WTC11 (cell line): Measurements from ENCODE around the gene CNDP2. TPM values are rescaled to one million over a fixed set of nuclear protein-coding genes. Genes with fewer than 3 reads are reported as not detected.
"Not testable (repeated sequence)": the region's sequence is repeated elsewhere in the genome, so short reads cannot be mapped to it uniquely, and the experiment has no call there.

Experiments
- ATAC-seq: fragments of 200-7000 bp; cut with Tn5 transposase; 2 replicates; pipeline ENCODE4 v1.10.0; 2021; ENCODE audit warnings: mild to moderate bottlenecking, moderate library complexity
- CTCF ChIA-PET: fragments of 300-600 bp; sonication (Branson Sonifier 250); formaldehyde crosslinking; loops from one replicate; lab custom pipeline; 2021; ENCODE audit warnings: antibody characterized with exemption; lab: Charles Lee
- POLR2A ChIA-PET: fragments of 350-600 bp; sonication (Branson Sonifier 250); formaldehyde crosslinking; loops from one replicate; lab custom pipeline; 2021; ENCODE audit warnings: antibody characterized with exemption; lab: Charles Lee
- DNase-seq: peaks from one replicate; pipeline ENCODE4 v3.0.0; 2021; ENCODE audit warnings: low spot score
- H3K27ac Mint-ChIP-seq: 2 replicates; pipeline ENCODE4 v1.8.0; 2021; ENCODE audit warnings: mixed read lengths
- H3K27me3 Mint-ChIP-seq: 2 replicates; pipeline ENCODE4 v1.8.0; 2021; ENCODE audit warnings: low read depth, mild to moderate bottlenecking, moderate library complexity, mixed read lengths
- H3K36me3 Mint-ChIP-seq: 2 replicates; pipeline ENCODE4 v1.8.0; 2021; ENCODE audit warnings: mixed read lengths
- H3K4me1 Mint-ChIP-seq: 2 replicates; pipeline ENCODE4 v1.8.0; 2022; ENCODE audit warnings: mixed read lengths
- H3K4me3 Mint-ChIP-seq: 2 replicates; pipeline ENCODE4 v1.8.0; 2021; ENCODE audit warnings: mild to moderate bottlenecking, moderate library complexity, mixed read lengths
- H3K9me3 Mint-ChIP-seq: 2 replicates; pipeline ENCODE4 v1.8.0; 2021; ENCODE audit warnings: mixed read lengths
- AFF4 ChIP-seq: sonication (generic); formaldehyde crosslinking; IDR thresholded peaks from 2 replicates; pipeline ENCODE4 v1.8.1; 2023; ENCODE audit warnings: mild to moderate bottlenecking, missing genetic modification reagents, borderline replicate concordance
- FOXJ3 ChIP-seq: sonication (generic); formaldehyde crosslinking; IDR thresholded peaks from 2 replicates; pipeline ENCODE4 v1.9.0; 2021; ENCODE audit warnings: missing genetic modification reagents, mild to moderate bottlenecking, borderline replicate concordance
- GTF2I ChIP-seq: fragments of 250-450 bp; sonication (Bioruptor Pico); conservative IDR thresholded peaks from 2 replicates; pipeline ENCODE4 v1.4.0; 2021; ENCODE audit warnings: mild to moderate bottlenecking
- HMGA2 ChIP-seq: fragments of 250-450 bp; sonication (Bioruptor Pico); IDR thresholded peaks from 2 replicates; pipeline ENCODE4 v1.4.0; 2021; ENCODE audit warnings: mild to moderate bottlenecking, moderate library complexity
- MXD4 ChIP-seq: fragments of 250-450 bp; sonication (Bioruptor Pico); IDR thresholded peaks from 2 replicates; pipeline ENCODE4 v1.8.0; 2021; ENCODE audit warnings: mild to moderate bottlenecking, moderate library complexity, borderline replicate concordance
- SMAD4 ChIP-seq: sonication (generic); formaldehyde crosslinking; IDR thresholded peaks from 2 replicates; pipeline ENCODE4 v1.8.0; 2022; ENCODE audit warnings: mild to moderate bottlenecking, missing genetic modification reagents
- ZBTB43 ChIP-seq: sonication (generic); formaldehyde crosslinking; IDR thresholded peaks from 2 replicates; pipeline ENCODE4 v1.8.1; 2023; ENCODE audit warnings: mild to moderate bottlenecking, missing genetic modification reagents
- ZMAT4 ChIP-seq: fragments of 250-450 bp; sonication (Bioruptor Pico); IDR thresholded peaks from 2 replicates; pipeline ENCODE4 v1.9.0; 2021; ENCODE audit warnings: mild to moderate bottlenecking
- ZNF416 ChIP-seq: fragments of 250-450 bp; sonication (Bioruptor Pico); IDR thresholded peaks from 2 replicates; pipeline ENCODE4 v1.9.0; 2021; ENCODE audit warnings: mild to moderate bottlenecking, inconsistent platforms
- ZNF423 ChIP-seq: fragments of 250-450 bp; sonication (Bioruptor Pico); IDR thresholded peaks from 2 replicates; pipeline ENCODE4 v2.1.2; 2022; ENCODE audit warnings: mild to moderate bottlenecking, moderate library complexity
- ZNF512 ChIP-seq: sonication (generic); formaldehyde crosslinking; IDR thresholded peaks from 2 replicates; pipeline ENCODE4 v1.8.1; 2022; ENCODE audit warnings: missing genetic modification reagents, borderline replicate concordance
- total RNA-seq: library from RNA; stranded (reverse); gene quantifications from 3 replicates; pipeline ENCODE4 v1.2.3, GENCODE V29; 2021
- TF ChIP-seq, protein P1 (sequence below): fragments of 250-450 bp; sonication (Bioruptor Pico); IDR thresholded peaks from 2 replicates; pipeline ENCODE4 v1.8.0; 2021; ENCODE audit warnings: mild to moderate bottlenecking
- TF ChIP-seq, protein P2 (sequence below): sonication (generic); formaldehyde crosslinking; IDR thresholded peaks from 2 replicates; pipeline ENCODE4 v1.8.0; 2023; ENCODE audit warnings: missing genetic modification reagents, mild to moderate bottlenecking, borderline replicate concordance

CNDP2 gene
- total RNA-seq, 1 experiment from 2014 or later, result 248 TPM

GRCh38 chr18:74562131-74562730 lies 66.1 kb downstream of the CNDP2 start (continued):
- no peak for TF ChIP-seq MXD4 (CRISPR knock-in tag)
- TF ChIP-seq, protein P1, sequence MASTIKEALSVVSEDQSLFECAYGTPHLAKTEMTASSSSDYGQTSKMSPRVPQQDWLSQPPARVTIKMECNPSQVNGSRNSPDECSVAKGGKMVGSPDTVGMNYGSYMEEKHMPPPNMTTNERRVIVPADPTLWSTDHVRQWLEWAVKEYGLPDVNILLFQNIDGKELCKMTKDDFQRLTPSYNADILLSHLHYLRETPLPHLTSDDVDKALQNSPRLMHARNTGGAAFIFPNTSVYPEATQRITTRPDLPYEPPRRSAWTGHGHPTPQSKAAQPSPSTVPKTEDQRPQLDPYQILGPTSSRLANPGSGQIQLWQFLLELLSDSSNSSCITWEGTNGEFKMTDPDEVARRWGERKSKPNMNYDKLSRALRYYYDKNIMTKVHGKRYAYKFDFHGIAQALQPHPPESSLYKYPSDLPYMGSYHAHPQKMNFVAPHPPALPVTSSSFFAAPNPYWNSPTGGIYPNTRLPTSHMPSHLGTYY (CRISPR knock-in tag), result no peak
- no peak for TF ChIP-seq ZBTB43 (CRISPR knock-in tag)
- TF ChIP-seq AFF4 (CRISPR knock-in tag), result no peak
- TF ChIP-seq ZNF512 (CRISPR knock-in tag), result no peak
- TF ChIP-seq, all 79 proteins: peak for 0

DNA sequence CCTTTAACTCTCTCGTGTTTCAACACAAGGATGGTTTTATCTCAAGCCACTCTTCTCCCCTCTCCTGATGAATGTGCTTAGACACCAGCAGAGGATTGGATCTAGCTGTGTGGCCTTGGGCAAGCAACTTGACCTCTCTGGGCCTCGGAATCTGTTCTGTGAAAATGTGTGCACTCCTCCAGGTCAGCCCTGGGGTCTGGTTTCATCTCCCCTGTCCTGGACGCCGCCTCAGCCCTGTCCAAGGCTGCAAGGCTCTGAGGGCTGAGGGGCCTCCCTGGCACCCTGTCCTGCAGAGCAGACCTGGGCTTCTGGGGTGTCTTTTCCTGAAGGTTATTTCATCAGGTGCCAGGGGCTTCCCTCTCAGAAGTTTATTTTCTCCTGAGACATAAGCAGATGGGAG lies 66.6 kb downstream of the CNDP2 start:
- peaks cover 7% of the 10 kb centered on the region for H3K27me3 Mint-ChIP-seq
- H3K27ac Mint-ChIP-seq, result no peak overlapping the region
- DNase-seq (no peak), ATAC-seq (no peak)
- TF ChIP-seq HMGA2 (no peak), ZMAT4 (CRISPR knock-in tag) (no peak), GTF2I (CRISPR knock-in tag) (no peak), ZBTB43 (CRISPR knock-in tag) (no peak)
- ChIA-PET POLR2A (no interaction called here), CTCF (interaction anchor here (1.2 kb wide), 1 partner anchor 11 kb away, joined by 5 read pairs; no protein-coding TSS in a partner anchor)
- H3K4me3 Mint-ChIP-seq, result no peak overlapping the region
- peaks cover 24% of the 10 kb centered on the region for H3K36me3 Mint-ChIP-seq
- peaks cover 34% of the 10 kb centered on the region for H3K9me3 Mint-ChIP-seq
- no peaks in the 10 kb centered on the region for H3K4me1 Mint-ChIP-seq

DNA sequence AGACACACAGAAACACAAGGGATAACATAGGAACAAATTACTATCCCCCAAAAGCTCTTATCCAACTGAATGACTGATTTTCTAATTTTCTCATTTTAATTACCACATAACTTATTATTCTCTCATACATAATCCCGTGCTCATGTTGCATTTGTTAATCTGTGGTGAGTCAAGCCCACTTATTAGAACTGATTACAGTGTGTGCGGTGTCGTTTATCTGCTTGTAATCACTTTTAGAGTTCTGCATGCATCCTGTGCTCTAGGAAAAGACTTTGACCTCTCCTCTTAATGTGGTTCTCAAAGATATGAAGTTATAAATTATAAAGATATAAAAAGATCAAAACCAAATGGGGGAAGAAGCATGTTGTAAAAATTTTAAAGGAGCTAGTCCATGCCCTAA lies 67.8 kb downstream of the CNDP2 start:
- no peak for ATAC-seq
- H3K4me3 Mint-ChIP-seq, result no peak overlapping the region
- peaks cover 29% of the 10 kb centered on the region for H3K36me3 Mint-ChIP-seq
- ChIA-PET POLR2A (no interaction called here), CTCF (no interaction called here)
- H3K9me3 Mint-ChIP-seq, result peaks cover 46% of the 10 kb centered on the region
- H3K4me1 Mint-ChIP-seq, result no peaks in the 10 kb centered on the region
- no peak overlapping the region for H3K27ac Mint-ChIP-seq
- no peak for TF ChIP-seq ZNF423
- TF ChIP-seq FOXJ3 (CRISPR knock-in tag), result no peak
- TF ChIP-seq, protein P2, sequence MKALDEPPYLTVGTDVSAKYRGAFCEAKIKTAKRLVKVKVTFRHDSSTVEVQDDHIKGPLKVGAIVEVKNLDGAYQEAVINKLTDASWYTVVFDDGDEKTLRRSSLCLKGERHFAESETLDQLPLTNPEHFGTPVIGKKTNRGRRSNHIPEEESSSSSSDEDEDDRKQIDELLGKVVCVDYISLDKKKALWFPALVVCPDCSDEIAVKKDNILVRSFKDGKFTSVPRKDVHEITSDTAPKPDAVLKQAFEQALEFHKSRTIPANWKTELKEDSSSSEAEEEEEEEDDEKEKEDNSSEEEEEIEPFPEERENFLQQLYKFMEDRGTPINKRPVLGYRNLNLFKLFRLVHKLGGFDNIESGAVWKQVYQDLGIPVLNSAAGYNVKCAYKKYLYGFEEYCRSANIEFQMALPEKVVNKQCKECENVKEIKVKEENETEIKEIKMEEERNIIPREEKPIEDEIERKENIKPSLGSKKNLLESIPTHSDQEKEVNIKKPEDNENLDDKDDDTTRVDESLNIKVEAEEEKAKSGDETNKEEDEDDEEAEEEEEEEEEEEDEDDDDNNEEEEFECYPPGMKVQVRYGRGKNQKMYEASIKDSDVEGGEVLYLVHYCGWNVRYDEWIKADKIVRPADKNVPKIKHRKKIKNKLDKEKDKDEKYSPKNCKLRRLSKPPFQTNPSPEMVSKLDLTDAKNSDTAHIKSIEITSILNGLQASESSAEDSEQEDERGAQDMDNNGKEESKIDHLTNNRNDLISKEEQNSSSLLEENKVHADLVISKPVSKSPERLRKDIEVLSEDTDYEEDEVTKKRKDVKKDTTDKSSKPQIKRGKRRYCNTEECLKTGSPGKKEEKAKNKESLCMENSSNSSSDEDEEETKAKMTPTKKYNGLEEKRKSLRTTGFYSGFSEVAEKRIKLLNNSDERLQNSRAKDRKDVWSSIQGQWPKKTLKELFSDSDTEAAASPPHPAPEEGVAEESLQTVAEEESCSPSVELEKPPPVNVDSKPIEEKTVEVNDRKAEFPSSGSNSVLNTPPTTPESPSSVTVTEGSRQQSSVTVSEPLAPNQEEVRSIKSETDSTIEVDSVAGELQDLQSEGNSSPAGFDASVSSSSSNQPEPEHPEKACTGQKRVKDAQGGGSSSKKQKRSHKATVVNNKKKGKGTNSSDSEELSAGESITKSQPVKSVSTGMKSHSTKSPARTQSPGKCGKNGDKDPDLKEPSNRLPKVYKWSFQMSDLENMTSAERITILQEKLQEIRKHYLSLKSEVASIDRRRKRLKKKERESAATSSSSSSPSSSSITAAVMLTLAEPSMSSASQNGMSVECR (CRISPR knock-in tag), result no peak
- no peak for TF ChIP-seq SMAD4 (CRISPR knock-in tag)
- TF ChIP-seq ZNF416, result no peak
- no peak for TF ChIP-seq MXD4 (CRISPR knock-in tag)
- H3K27me3 Mint-ChIP-seq, result peaks cover 10% of the 10 kb centered on the region
- DNase-seq, result no peak

DNA sequence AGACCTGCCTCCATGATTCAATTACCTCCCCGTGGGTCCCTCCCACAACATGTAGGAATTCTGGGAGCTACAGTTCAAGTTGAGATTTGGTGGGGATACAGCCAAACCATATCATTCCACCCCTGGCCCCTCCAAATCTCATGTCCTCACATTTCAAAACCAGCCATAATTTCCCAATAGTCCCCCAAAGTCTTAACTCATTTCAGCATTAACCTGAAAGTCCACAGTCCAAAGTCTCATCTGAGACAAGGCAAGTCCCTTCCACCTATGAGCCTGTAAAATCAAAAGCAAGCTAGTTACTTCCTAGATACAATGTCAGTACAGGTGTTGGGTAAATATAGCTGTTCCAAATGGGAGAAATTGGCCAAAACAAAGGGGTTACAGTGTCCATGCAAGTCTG lies 69.0 kb downstream of the CNDP2 start:
- CTCF ChIA-PET, ATAC-seq, DNase-seq, H3K4me3 Mint-ChIP-seq, H3K27ac Mint-ChIP-seq, POLR2A ChIA-PET, H3K4me1 Mint-ChIP-seq: not testable (repeated sequence)
- Mint-ChIP-seq H3K9me3 (peaks cover 53% of the 10 kb centered on the region), H3K27me3 (peaks cover 11% of the 10 kb centered on the region), H3K36me3 (peaks cover 29% of the 10 kb centered on the region)
